GM12872 (cell line): Measurements from ENCODE around the gene LDHB.

ENCODE experiments used
- CTCF ChIP-seq: IDR thresholded peaks from 3 replicates; pipeline ENCODE4 v1.5.1; 2011; ENCODE audit warnings: low read depth, mild to moderate bottlenecking, low read length, moderate library complexity; ENCODE audit not compliant: insufficient read depth

LDHB gene

GRCh38 chr12:21602774-21603173 is 54.9 kb downstream of the LDHB start:
- TF ChIP-seq CTCF = no peak

- no peak for TF ChIP-seq CTCF
Measured at GRCh38 chr12:21600196-21600595, 57.4 kb downstream of the LDHB start.

- no peak for TF ChIP-seq CTCF
Measured at GRCh38 chr12:21599143-21599999, 58.3 kb downstream of the LDHB start.

GRCh38 chr12:21598651-21599050 is 59.0 kb downstream of the LDHB start:
- TF ChIP-seq CTCF = no peak

- no peak for TF ChIP-seq CTCF
Measured at GRCh38 chr12:21585485-21585884, 72.2 kb downstream of the LDHB start.
